Caco-2 (cell line): Measurements from ENCODE around the gene CYTIP. TPM values are rescaled to one million over a fixed set of nuclear protein-coding genes. Genes with fewer than 3 reads are reported as not detected.
A peak's percentile ranks its signal among the peaks of the same experiment; 100 is the strongest.

Experiments
- BruUV-seq: library from RNA; stranded (reverse); fragments of 400-500 nt; replicated peaks from 2 replicates; lab custom pipeline; 2021; lab: Mats Ljungman, UMichigan
- CTCF ChIA-PET: fragments of 300-600 bp; sonication (Branson Sonifier 250); formaldehyde crosslinking; loops from one replicate; lab custom pipeline; 2022; ENCODE audit warnings: antibody characterized with exemption; lab: Charles Lee
- POLR2A ChIA-PET: fragments of 300-600 bp; sonication (Branson Sonifier 250); formaldehyde crosslinking; loops from one replicate; lab custom pipeline; 2022; ENCODE audit warnings: antibody characterized with exemption; lab: Charles Lee
- DNase-seq, 2 experiments: peaks; one replicate each; pipeline versions ENCODE4 v3.0.0 to v3.0.0-alpha.2; 2020 to 2022
- H3K27me3 ChIP-seq: replicated peaks from 2 replicates; pipeline ENCODE4 v1.6.0; 2011; ENCODE audit warnings: low read length; ENCODE audit not compliant: control insufficient read depth, insufficient read depth
- H3K36me3 ChIP-seq: 2 replicates; pipeline ENCODE4 v1.5.1; 2011; ENCODE audit warnings: low read length; ENCODE audit not compliant: control insufficient read depth, insufficient read depth
- H3K4me1 ChIP-seq: fragments of 250-450 bp; sonication (Bioruptor Pico); 2 replicates; pipeline ENCODE4 v1.5.1; 2020; ENCODE audit warnings: mild to moderate bottlenecking
- H3K4me3 ChIP-seq: 2 replicates; pipeline ENCODE4 v1.5.1; 2011; ENCODE audit warnings: low read depth, mild to moderate bottlenecking, control low read depth, low read length
- H3K9me3 ChIP-seq: fragments of 250-450 bp; sonication (Bioruptor Pico); 2 replicates; pipeline ENCODE4 v1.5.1; 2020; ENCODE audit warnings: mild to moderate bottlenecking, moderate library complexity
- H3K27ac Mint-ChIP-seq: one replicate; pipeline ENCODE4 v1.8.0; 2022; ENCODE audit warnings: mixed read lengths; ENCODE audit not compliant: unreplicated experiment
- H3K27me3 Mint-ChIP-seq: one replicate; pipeline ENCODE4 v1.8.0; 2022; ENCODE audit warnings: mixed read lengths; ENCODE audit not compliant: insufficient read depth, unreplicated experiment
- H3K36me3 Mint-ChIP-seq: one replicate; pipeline ENCODE4 v1.8.0; 2022; ENCODE audit warnings: mild to moderate bottlenecking, mixed read lengths; ENCODE audit not compliant: insufficient read depth, unreplicated experiment
- H3K4me1 Mint-ChIP-seq: one replicate; pipeline ENCODE4 v1.8.0; 2022; ENCODE audit warnings: low read depth, mixed read lengths; ENCODE audit not compliant: unreplicated experiment
- H3K4me3 Mint-ChIP-seq: one replicate; pipeline ENCODE4 v1.8.0; 2022; ENCODE audit warnings: mild to moderate bottlenecking, moderate library complexity, mixed read lengths; ENCODE audit not compliant: unreplicated experiment
- H3K9me3 Mint-ChIP-seq: one replicate; pipeline ENCODE4 v1.8.0; 2022; ENCODE audit warnings: mixed read lengths; ENCODE audit not compliant: unreplicated experiment
- CTCF ChIP-seq, 2 experiments: fragments of 200-600 bp in 1 of 2; IDR thresholded peaks; 1 replicate in 1 of 2; 2 replicates in 1 of 2; pipeline versions ENCODE4 v1.5.1 to v1.8.0; 2011 to 2022; ENCODE audit warnings: antibody characterized with exemption in 1 of 2, control low read depth in 1 of 2, inconsistent platforms in 1 of 2, low read depth in 1 of 2, low read length in 1 of 2, mild to moderate bottlenecking in 1 of 2, moderate library complexity in 1 of 2; ENCODE audit not compliant: insufficient read depth in 1 of 2, severe bottlenecking in 1 of 2, unreplicated experiment in 1 of 2
- intact Hi-C: fragments of 100-400 bp; cut with micrococcal nuclease; formaldehyde crosslinking; loops from one replicate; pipeline ENCODE4 v1.10.0; 2022; ENCODE audit not compliant: unreplicated experiment
- total RNA-seq: library from RNA; stranded (reverse); gene quantifications from 2 replicates; pipeline ENCODE4 v1.2.3, GENCODE V29; 2022

Gene CYTIP
- total RNA-seq, 1 experiment from 2014 or later = 1.1 TPM

GRCh38 chr2:157465554-157465953, 21.7 kb upstream of the CYTIP start:
- Histone ChIP-seq H3K4me3 (no peak overlapping the region), H3K36me3 (no peaks in the 10 kb centered on the region), H3K4me1 (peaks cover 10% of the 10 kb centered on the region), H3K27me3 (no peaks in the 10 kb centered on the region), H3K9me3 (no peaks in the 10 kb centered on the region)
- POLR2A ChIA-PET = no interaction called here
- CTCF ChIA-PET = no interaction called here
- BruUV-seq = no TSS peak
- Mint-ChIP-seq H3K27ac (no peak overlapping the region), H3K4me3 (no peak overlapping the region), H3K4me1 (peaks cover under 1% of the 10 kb centered on the region), H3K9me3 (no peaks in the 10 kb centered on the region), H3K36me3 (no peaks in the 10 kb centered on the region), H3K27me3 (no peaks in the 10 kb centered on the region)
- no peak for DNase-seq
- intact Hi-C loops = no loop called here
- no peak for TF ChIP-seq CTCF (IDR thresholded peaks at IDR 0.05; ENCODE audit: insufficient read depth in 1 of 2, low read depth in 1 of 2, low read length in 1 of 2, severe bottlenecking in 1 of 2, unreplicated experiment in 1 of 2)

- Histone ChIP-seq H3K36me3 (no peaks in the 10 kb centered on the region), H3K27me3 (no peaks in the 10 kb centered on the region), H3K4me3 (no peak overlapping the region), H3K4me1 (peaks cover 29% of the 10 kb centered on the region), H3K9me3 (no peaks in the 10 kb centered on the region)
- BruUV-seq = no TSS peak
- CTCF ChIA-PET = no interaction called here
- POLR2A ChIA-PET = no interaction called here
- no peaks in the 10 kb centered on the region for H3K27me3 Mint-ChIP-seq
- no peaks in the 10 kb centered on the region for H3K36me3 Mint-ChIP-seq
- no peaks in the 10 kb centered on the region for H3K9me3 Mint-ChIP-seq
- TF ChIP-seq CTCF (IDR thresholded peaks at IDR 0.05; ENCODE audit: insufficient read depth in 1 of 2, low read depth in 1 of 2, low read length in 1 of 2, severe bottlenecking in 1 of 2, unreplicated experiment in 1 of 2) = no peak
- DNase-seq = no peak
- H3K4me3 Mint-ChIP-seq = no peak overlapping the region
- intact Hi-C loops = no loop called here
- H3K27ac Mint-ChIP-seq = no peak overlapping the region
- peaks cover 18% of the 10 kb centered on the region for H3K4me1 Mint-ChIP-seq
Observed at GRCh38 chr2:157463002-157463401, 19.1 kb upstream of the CYTIP start.

GRCh38 chr2:157460897-157461296, 17.0 kb upstream of the CYTIP start:
- Mint-ChIP-seq H3K27me3 (no peaks in the 10 kb centered on the region), H3K4me3 (peak overlapping the region; percentile 66), H3K36me3 (no peaks in the 10 kb centered on the region), H3K27ac (peak overlapping the region; percentile 85), H3K4me1 (peaks cover 22% of the 10 kb centered on the region), H3K9me3 (no peaks in the 10 kb centered on the region)
- Histone ChIP-seq H3K27me3 (no peaks in the 10 kb centered on the region), H3K9me3 (no peaks in the 10 kb centered on the region), H3K4me1 (peaks cover 29% of the 10 kb centered on the region), H3K4me3 (no peak overlapping the region), H3K36me3 (no peaks in the 10 kb centered on the region)
- POLR2A ChIA-PET = no interaction called here
- intact Hi-C loops = no loop called here
- CTCF ChIA-PET = no interaction called here
- no peak for TF ChIP-seq CTCF (IDR thresholded peaks at IDR 0.05; ENCODE audit: insufficient read depth in 1 of 2, low read depth in 1 of 2, low read length in 1 of 2, severe bottlenecking in 1 of 2, unreplicated experiment in 1 of 2)
- no TSS peak for BruUV-seq
- no peak for DNase-seq
